Endothelial cell of umbilical vein (primary cell): ENCODE measurements around the gene RXYLT1. TPM values are rescaled to one million over a fixed set of nuclear protein-coding genes. Genes with fewer than 3 reads are reported as not detected.

ENCODE experiments used
- BruUV-seq: library from RNA; stranded (reverse); fragments of 400-500 nt; replicated peaks from 2 replicates; lab custom pipeline; 2021; lab: Mats Ljungman, UMichigan
- CTCF ChIA-PET: fragments of 300-600, 350-600 bp; sonication (Branson Sonifier 250); formaldehyde crosslinking; loops from one replicate; lab custom pipeline; 2021; ENCODE audit warnings: antibody characterized with exemption, inconsistent platforms; lab: Charles Lee
- POLR2A ChIA-PET: fragments of 300-600, 350-600 bp; sonication (Branson Sonifier 250); formaldehyde crosslinking; loops from one replicate; lab custom pipeline; 2021; ENCODE audit warnings: antibody characterized with exemption, inconsistent platforms; lab: Charles Lee
- DNase-seq: peaks from one replicate; pipeline ENCODE4 v3.0.0-alpha.2; 2011; ENCODE audit warnings: low read depth, low spot score
- FAIRE-seq: peaks from 2 replicates; lab custom pipeline; 2011; peaks lifted over from hg19 to GRCh38; lab: Jason Lieb, UNC
- H2AFZ ChIP-seq: 2 replicates; pipeline ENCODE4 v1.6.0; 2012; ENCODE audit warnings: low read depth, low read length, control low read depth, inconsistent platforms
- H3K27ac ChIP-seq: 2 replicates; pipeline ENCODE4 v1.5.1; 2011; ENCODE audit warnings: low read depth, mild to moderate bottlenecking, control low read depth, low read length, moderate library complexity; ENCODE audit not compliant: insufficient read depth
- H3K27me3 ChIP-seq, 2 experiments: 2 replicates each; pipeline versions ENCODE4 v1.6.0 to v1.6.1; 2011; ENCODE audit warnings: low read length in 2 of 2, mixed read lengths in 1 of 2; ENCODE audit not compliant: control insufficient read depth in 2 of 2, insufficient read depth in 2 of 2
- H3K36me3 ChIP-seq, 2 experiments: 2 replicates in 1 of 2; 3 replicates in 1 of 2; pipeline ENCODE4 v1.5.1; 2011; ENCODE audit warnings: low read length in 2 of 2, mild to moderate bottlenecking in 1 of 2, moderate library complexity in 1 of 2; ENCODE audit not compliant: control insufficient read depth in 2 of 2, insufficient read depth in 2 of 2; ENCODE audit errors: extremely low read depth in 1 of 2
- H3K4me1 ChIP-seq: 3 replicates; pipeline ENCODE4 v1.5.1; 2011; ENCODE audit warnings: mild to moderate bottlenecking, low read length; ENCODE audit not compliant: control insufficient read depth, insufficient read depth; ENCODE audit errors: extremely low read depth
- H3K4me2 ChIP-seq: 2 replicates; pipeline ENCODE4 v1.6.1; 2011; ENCODE audit warnings: low read length, control low read depth, mixed read lengths; ENCODE audit not compliant: insufficient read depth
- H3K4me3 ChIP-seq, 3 experiments: fragments of 200-600 bp in 1 of 3; sonication (generic), shearing (Covaris generic) in 1 of 3; replicated peaks in 1 of 3; 2 replicates each; pipeline ENCODE4 v1.5.1; 2011 to 2016; ENCODE audit warnings: control low read depth in 3 of 3, low read length in 3 of 3, mild to moderate bottlenecking in 2 of 3, inconsistent platforms in 1 of 3, low read depth in 1 of 3, moderate library complexity in 1 of 3; ENCODE audit not compliant: insufficient read depth in 1 of 3
- H3K79me2 ChIP-seq: 2 replicates; pipeline ENCODE4 v1.6.0; 2012; ENCODE audit warnings: low read length, inconsistent platforms; ENCODE audit not compliant: control insufficient read depth, insufficient read depth
- H3K9ac ChIP-seq: replicated peaks from 2 replicates; pipeline ENCODE3; 2011; ENCODE audit warnings: low read length, control low read depth; ENCODE audit not compliant: insufficient read depth; ENCODE audit errors: extremely low read depth
- H3K9me1 ChIP-seq: replicated peaks from 3 replicates; pipeline ENCODE4 v1.6.0; 2011; ENCODE audit warnings: mild to moderate bottlenecking, low read length; ENCODE audit not compliant: control insufficient read depth, insufficient read depth; ENCODE audit errors: extremely low read depth
- H3K9me3 ChIP-seq: replicated peaks from 2 replicates; pipeline ENCODE4 v1.5.1; 2012; ENCODE audit warnings: low read length, inconsistent platforms; ENCODE audit not compliant: control insufficient read depth, insufficient read depth
- H4K20me1 ChIP-seq: replicated peaks from 2 replicates; pipeline ENCODE3; 2011; ENCODE audit warnings: mild to moderate bottlenecking, low read length; ENCODE audit not compliant: control insufficient read depth, insufficient read depth; ENCODE audit errors: extremely low read depth
- CTCF ChIP-seq, 2 donors: IDR thresholded peaks; 1 replicate in 1 of 2; 2 replicates in 1 of 2; pipeline ENCODE4 v1.5.1; 2011; ENCODE audit warnings: low read length in 2 of 2, mild to moderate bottlenecking in 2 of 2, moderate library complexity in 2 of 2, control low read depth in 1 of 2, inconsistent platforms in 1 of 2, low read depth in 1 of 2; ENCODE audit not compliant: insufficient read depth in 1 of 2; ENCODE audit errors: extremely low read depth in 1 of 2
- EZH2 ChIP-seq: IDR thresholded peaks from 2 replicates; pipeline ENCODE4 v1.6.1; 2012; ENCODE audit warnings: borderline replicate concordance, low read depth, mild to moderate bottlenecking, moderate library complexity, low read length, inconsistent platforms; ENCODE audit not compliant: severe bottlenecking
- FOS ChIP-seq: IDR thresholded peaks from 2 replicates; pipeline ENCODE4 v1.6.1; 2011; ENCODE audit warnings: mild to moderate bottlenecking, low read length, moderate library complexity, borderline replicate concordance; ENCODE audit not compliant: insufficient read depth
- GATA2 ChIP-seq: IDR thresholded peaks from 2 replicates; pipeline ENCODE4 v1.7.0; 2011; ENCODE audit warnings: low read depth, mild to moderate bottlenecking, moderate library complexity, mixed read lengths, low read length; ENCODE audit not compliant: insufficient read length, insufficient read depth
- JUN ChIP-seq: IDR thresholded peaks from 2 replicates; pipeline ENCODE4 v1.6.1; 2011; ENCODE audit warnings: borderline replicate concordance, low read depth; ENCODE audit not compliant: insufficient read length, insufficient read depth
- MAX ChIP-seq: IDR thresholded peaks from 2 replicates; pipeline ENCODE4 v1.6.1; 2011; ENCODE audit not compliant: insufficient read depth, insufficient read length
- MYC ChIP-seq: IDR thresholded peaks from one replicate; pipeline ENCODE4 v1.6.1; 2011; ENCODE audit warnings: mild to moderate bottlenecking, low read depth, low read length
- POLR2A ChIP-seq: IDR thresholded peaks from 2 replicates; pipeline ENCODE4 v1.6.1; 2012; ENCODE audit warnings: low read depth, mild to moderate bottlenecking, control low read depth, low read length
- POLR2AphosphoS5 ChIP-seq: IDR thresholded peaks from 2 replicates; pipeline ENCODE4 v1.6.1; 2012; ENCODE audit warnings: low read depth, mild to moderate bottlenecking, control low read depth, low read length, moderate library complexity; ENCODE audit not compliant: insufficient read depth
- dilution Hi-C: fragments of 300-500 bp; cut with MboI; formaldehyde crosslinking; loops from one replicate; pipeline ENCODE4 v1.15.0; 2019; ENCODE audit warnings: low sequenced_read_pairs; ENCODE audit not compliant: extremely low pct_ligation_motif_present
- intact Hi-C: fragments of 100-400 bp; cut with micrococcal nuclease; formaldehyde crosslinking; loops from one replicate; pipeline ENCODE4 v1.10.0; 2022
- polyA plus RNA-seq, 4 experiments: library from polyadenylated mRNA; depleted of rRNA in 3 of 4; stranded (reverse) in 3 of 4; unstranded in 1 of 4; fragments of >200 nt; gene quantifications; 2 replicates each; pipeline versions ENCODE4 v1.2.1 to v1.2.3, GENCODE V29; 2011 to 2012; ENCODE audit warnings: missing spikeins in 1 of 4
- total RNA-seq: library from RNA; stranded (reverse); gene quantifications from 2 replicates; pipeline ENCODE4 v1.2.3, GENCODE V29; 2021

Gene RXYLT1
- total and polyA plus RNA-seq, 2 donors (not counting 3 experiments of a cell fraction or from before 2014, with no cell fraction given): 8.1 to 13.1 TPM

- no peak overlapping the region for H3K4me2 ChIP-seq
- CTCF ChIA-PET: interaction anchor here (0.7 kb wide), 1 partner anchor 1247 kb away, joined by 3 read pairs; no protein-coding TSS in a partner anchor
- intact Hi-C loops (no loop called here), dilution Hi-C loops (no loop called here)
- no peaks in the 10 kb centered on the region for H3K9me1 ChIP-seq
- no peaks in the 10 kb centered on the region for H4K20me1 ChIP-seq
- H2AFZ ChIP-seq: no peak overlapping the region
- no peaks in the 10 kb centered on the region for H3K9me3 ChIP-seq
- no TSS peak for BruUV-seq
- DNase-seq (no peak), FAIRE-seq (no peak)
- POLR2A ChIA-PET: no interaction called here
- no peak overlapping the region for H3K27ac ChIP-seq
- no peak overlapping the region for H3K9ac ChIP-seq
- H3K79me2 ChIP-seq: no peaks in the 10 kb centered on the region
- H3K4me3 ChIP-seq: no peak overlapping the region
- H3K27me3 ChIP-seq: no peaks in the 10 kb centered on the region
- TF ChIP-seq JUN (no peak), MYC (no peak), GATA2 (no peak), MAX (no peak)
- no peaks in the 10 kb centered on the region for H3K36me3 ChIP-seq
- no peaks in the 10 kb centered on the region for H3K4me1 ChIP-seq
Observed at GRCh38 chr12:63747553-63747952, 32.2 kb upstream of the RXYLT1 start.

- ChIA-PET CTCF (interaction anchor here (0.8 to 1.9 kb wide), 2 partner anchors 14 to 17 kb away, joined by 3 to 5 read pairs; no protein-coding TSS in a partner anchor), POLR2A (no interaction called here)
- no TSS peak for BruUV-seq
- Histone ChIP-seq H4K20me1 (no peaks in the 10 kb centered on the region), H3K79me2 (no peaks in the 10 kb centered on the region), H3K27ac (no peak overlapping the region), H3K4me3 (no peak overlapping the region), H3K36me3 (no peaks in the 10 kb centered on the region), H3K9ac (no peak overlapping the region), H3K9me3 (no peaks in the 10 kb centered on the region), H3K4me1 (no peaks in the 10 kb centered on the region), H2AFZ (no peak overlapping the region), H3K9me1 (no peaks in the 10 kb centered on the region), H3K4me2 (no peak overlapping the region), H3K27me3 (peaks cover 0 to 6% of the 10 kb centered on the region in 2 experiments)
- dilution Hi-C loops (no loop called here), intact Hi-C loops (no loop called here)
- FAIRE-seq (no peak), DNase-seq (no peak)
- TF ChIP-seq EZH2: no peak
- TF ChIP-seq CTCF (IDR thresholded peaks at IDR 0.05; ENCODE audit: extremely low read depth in 1 of 2, insufficient read depth in 1 of 2, low read depth in 1 of 2, low read length in 2 of 2): no peak
- no peak for TF ChIP-seq MAX
- TF ChIP-seq POLR2AphosphoS5: no peak
- no peak for TF ChIP-seq JUN
- no peak for TF ChIP-seq FOS
- TF ChIP-seq GATA2: no peak
- no peak for TF ChIP-seq POLR2A
- no peak for TF ChIP-seq MYC
Observed at GRCh38 chr12:63752283-63752682, 27.4 kb upstream of the RXYLT1 start.
